H1 (cell line): Measurements from ENCODE around the gene ANKS1A. TPM values are rescaled to one million over a fixed set of nuclear protein-coding genes. Genes with fewer than 3 reads are reported as not detected.

ENCODE experiments used
- CTCF ChIA-PET: fragments of 300-600 bp; sonication (Branson Sonifier 250); formaldehyde crosslinking; loops from one replicate; lab custom pipeline; 2021; ENCODE audit not compliant: partially characterized antibody; lab: Charles Lee
- POLR2A ChIA-PET: fragments of 300-600 bp; sonication (Branson Sonifier 250); formaldehyde crosslinking; loops from one replicate; lab custom pipeline; 2021; ENCODE audit warnings: inconsistent platforms; ENCODE audit not compliant: partially characterized antibody; lab: Charles Lee
- DNase-seq, 2 experiments: peaks; one replicate each; pipeline versions ENCODE4 v3.0.0 to v3.0.0-alpha.2; 2010 to 2022; ENCODE audit warnings: low spot score in 2 of 2, low read depth in 1 of 2, mixed read lengths in 1 of 2
- FAIRE-seq: peaks from 2 replicates; lab custom pipeline; 2011; peaks lifted over from hg19 to GRCh38; lab: Jason Lieb, UNC
- H2AFZ ChIP-seq: 2 replicates; pipeline ENCODE4 v1.8.1; 2012; ENCODE audit warnings: low read length, inconsistent platforms
- H2AK5ac ChIP-seq: 2 replicates; pipeline ENCODE4 v1.6.1; 2013; ENCODE audit warnings: low read depth, low read length
- H2BK120ac ChIP-seq: replicated peaks from 2 replicates; pipeline ENCODE3; 2013; ENCODE audit warnings: low read depth, low read length, inconsistent platforms
- H2BK12ac ChIP-seq: 2 replicates; pipeline ENCODE4 v1.6.1; 2013; ENCODE audit warnings: low read depth, low read length
- H2BK15ac ChIP-seq: 2 replicates; pipeline ENCODE4 v1.6.1; 2013; ENCODE audit warnings: low read length
- H2BK20ac ChIP-seq: 2 replicates; pipeline ENCODE4 v1.6.1; 2013; ENCODE audit warnings: low read length
- H2BK5ac ChIP-seq: 2 replicates; pipeline ENCODE4 v1.6.1; 2013; ENCODE audit warnings: low read depth, low read length
- H3K14ac ChIP-seq: 2 replicates; pipeline ENCODE4 v1.6.1; 2013; ENCODE audit warnings: inconsistent platforms; ENCODE audit not compliant: insufficient read length
- H3K18ac ChIP-seq: 2 replicates; pipeline ENCODE4 v1.6.1; 2013; ENCODE audit warnings: low read length; ENCODE audit errors: extremely low read depth
- H3K23ac ChIP-seq: 2 replicates; pipeline ENCODE4 v1.6.1; 2013; ENCODE audit warnings: inconsistent platforms; ENCODE audit not compliant: insufficient read length
- H3K23me2 ChIP-seq: 2 replicates; pipeline ENCODE4 v1.6.1; 2013; ENCODE audit warnings: low read depth, low read length
- H3K27ac ChIP-seq: 2 replicates; pipeline ENCODE4 v1.6.1; 2011; ENCODE audit warnings: low read depth, low read length, inconsistent platforms
- H3K27me3 ChIP-seq, 4 experiments: replicated peaks in 1 of 4; 1 replicate in 1 of 4; 2 replicates in 3 of 4; pipeline versions ENCODE4 v1.6.1 to v1.8.1; 2011 to 2013; ENCODE audit warnings: low read length in 3 of 4, mild to moderate bottlenecking in 3 of 4, inconsistent platforms in 2 of 4, mixed read lengths in 2 of 4, moderate library complexity in 1 of 4; ENCODE audit not compliant: control insufficient read depth in 3 of 4, insufficient read depth in 3 of 4; ENCODE audit errors: extremely low read depth in 1 of 4
- H3K36me3 ChIP-seq, 4 experiments: 2 replicates each; pipeline versions ENCODE4 v1.6.1 to v1.8.1; 2011 to 2013; ENCODE audit warnings: mild to moderate bottlenecking in 4 of 4, low read length in 3 of 4, moderate library complexity in 2 of 4, control low read depth in 1 of 4, inconsistent platforms in 1 of 4; ENCODE audit not compliant: insufficient read depth in 4 of 4, control insufficient read depth in 2 of 4
- H3K4ac ChIP-seq: replicated peaks from 2 replicates; pipeline ENCODE3; 2013; ENCODE audit warnings: low read length, low read depth, mixed read lengths, inconsistent platforms; ENCODE audit not compliant: insufficient read length
- H3K4me1 ChIP-seq, 4 experiments: replicated peaks in 1 of 4; 1 replicate in 1 of 4; 2 replicates in 3 of 4; pipeline versions ENCODE4 v1.6.1 to v1.8.1; 2011 to 2013; ENCODE audit warnings: low read length in 3 of 4, inconsistent platforms in 2 of 4, mixed read lengths in 1 of 4; ENCODE audit not compliant: insufficient read depth in 4 of 4, control insufficient read depth in 3 of 4
- H3K4me2 ChIP-seq, 2 experiments: 2 replicates each; pipeline versions ENCODE4 v1.6.1 to v1.8.1; 2011 to 2013; ENCODE audit warnings: low read depth in 2 of 2, low read length in 2 of 2, control low read depth in 1 of 2, inconsistent platforms in 1 of 2, mild to moderate bottlenecking in 1 of 2; ENCODE audit not compliant: insufficient read depth in 1 of 2
- H3K4me3 ChIP-seq, 4 experiments: fragments of 200-600, 300-600 bp in 1 of 4; sonication (generic), shearing (Covaris generic), sonication (Bioruptor Twin) in 1 of 4; 2 replicates each; pipeline versions ENCODE4 v1.5.1 to v1.8.1; 2011 to 2016; ENCODE audit warnings: low read length in 4 of 4, low read depth in 3 of 4, control low read depth in 2 of 4, inconsistent platforms in 2 of 4, mild to moderate bottlenecking in 2 of 4, mixed read lengths in 1 of 4, moderate library complexity in 1 of 4; ENCODE audit not compliant: insufficient read depth in 2 of 4; ENCODE audit errors: extremely low read depth in 1 of 4
- H3K56ac ChIP-seq: replicated peaks from 2 replicates; pipeline ENCODE3; 2013; ENCODE audit warnings: low read depth, mild to moderate bottlenecking, mixed read lengths, low read length, inconsistent platforms; ENCODE audit not compliant: insufficient read length
- H3K79me1 ChIP-seq: 2 replicates; pipeline ENCODE4 v1.6.1; 2013; ENCODE audit warnings: low read depth, low read length, control low read depth
- H3K79me2 ChIP-seq, 2 experiments: 2 replicates each; pipeline versions ENCODE4 v1.6.1 to v1.8.1; 2012 to 2013; ENCODE audit warnings: low read length in 2 of 2, mild to moderate bottlenecking in 2 of 2, inconsistent platforms in 1 of 2; ENCODE audit not compliant: insufficient read depth in 2 of 2, control insufficient read depth in 1 of 2
- H3K9ac ChIP-seq, 4 experiments: replicated peaks in 1 of 4; 1 replicate in 1 of 4; 2 replicates in 3 of 4; pipeline versions ENCODE4 v1.6.1 to v1.8.1; 2011 to 2013; ENCODE audit warnings: low read depth in 3 of 4, low read length in 3 of 4, control low read depth in 2 of 4, mild to moderate bottlenecking in 2 of 4, moderate library complexity in 2 of 4, inconsistent platforms in 1 of 4; ENCODE audit errors: extremely low read depth in 1 of 4
- H3K9me3 ChIP-seq, 2 experiments: 2 replicates each; pipeline versions ENCODE4 v1.6.1 to v1.8.1; 2012 to 2013; ENCODE audit warnings: mild to moderate bottlenecking in 2 of 2, moderate library complexity in 2 of 2, control low read depth in 1 of 2, inconsistent platforms in 1 of 2, low read depth in 1 of 2, low read length in 1 of 2, mixed read lengths in 1 of 2; ENCODE audit not compliant: insufficient read depth in 2 of 2
- H4K20me1 ChIP-seq, 2 experiments: replicated peaks in 1 of 2; 2 replicates each; pipeline versions ENCODE3 to v1.8.1; 2011 to 2013; ENCODE audit warnings: inconsistent platforms in 2 of 2, low read length in 2 of 2, mild to moderate bottlenecking in 1 of 2; ENCODE audit not compliant: insufficient read depth in 2 of 2, control insufficient read depth in 1 of 2
- H4K5ac ChIP-seq: 2 replicates; pipeline ENCODE4 v1.6.1; 2013; ENCODE audit warnings: low read length, low read depth, mixed read lengths, inconsistent platforms; ENCODE audit not compliant: insufficient read length
- H4K8ac ChIP-seq: 2 replicates; pipeline ENCODE4 v1.8.0; 2013; ENCODE audit warnings: mild to moderate bottlenecking, moderate library complexity, low read length, inconsistent platforms; ENCODE audit not compliant: insufficient read depth; ENCODE audit errors: extremely low read depth
- H4K91ac ChIP-seq: replicated peaks from 2 replicates; pipeline ENCODE3; 2013; ENCODE audit warnings: low read length, mixed read lengths, inconsistent platforms; ENCODE audit not compliant: insufficient read length
- ASH2L ChIP-seq: fragments of 200-600, 300-600 bp; sonication (generic); IDR thresholded peaks from one replicate; pipeline ENCODE4 v1.7.1; 2017; ENCODE audit warnings: low read length
- BACH1 ChIP-seq: IDR thresholded peaks from 2 replicates; pipeline ENCODE4 v1.6.1; 2012; ENCODE audit warnings: low read length, improper control_type of control experiment
- CBX5 ChIP-seq: fragments of 300-800, 300-1000 bp; sonication (generic); IDR thresholded peaks from 2 replicates; pipeline ENCODE4 v1.7.1; 2016; ENCODE audit warnings: antibody characterized with exemption, low read length, low read depth
- CHD1 ChIP-seq: IDR thresholded peaks from 2 replicates; pipeline ENCODE4 v1.6.1; 2012; ENCODE audit warnings: low read depth, low read length, improper control_type of control experiment
- FOSL1 ChIP-seq: IDR thresholded peaks from 2 replicates; pipeline ENCODE4 v1.6.1; 2011; ENCODE audit warnings: mild to moderate bottlenecking, low read depth, low read length, moderate library complexity; ENCODE audit not compliant: insufficient read depth
- GABPA ChIP-seq: IDR thresholded peaks from 2 replicates; pipeline ENCODE4 v1.6.1; 2011; ENCODE audit warnings: mild to moderate bottlenecking, low read length, moderate library complexity, borderline replicate concordance; ENCODE audit not compliant: insufficient read depth
- HDAC6 ChIP-seq: IDR thresholded peaks from one replicate; pipeline ENCODE4 v1.7.1; 2012; ENCODE audit warnings: low read depth, mild to moderate bottlenecking, inconsistent platforms, low read length, moderate library complexity
- JUND ChIP-seq: IDR thresholded peaks from 2 replicates; pipeline ENCODE4 v1.6.1; 2011; ENCODE audit warnings: mild to moderate bottlenecking, improper control_type of control experiment, low read length
- NRF1 ChIP-seq: IDR thresholded peaks from 2 replicates; pipeline ENCODE4 v1.6.1; 2011; ENCODE audit warnings: mild to moderate bottlenecking, low read depth, low read length, improper control_type of control experiment
- RBBP5 ChIP-seq: IDR thresholded peaks from 2 replicates; pipeline ENCODE4 v1.7.1; 2012; ENCODE audit warnings: low read depth, mild to moderate bottlenecking, inconsistent platforms, low read length, moderate library complexity, borderline replicate concordance
- RFX5 ChIP-seq: IDR thresholded peaks from 2 replicates; pipeline ENCODE4 v1.6.1; 2011; ENCODE audit warnings: low read depth, low read length, improper control_type of control experiment, borderline replicate concordance
- SIN3A ChIP-seq, 2 experiments: IDR thresholded peaks in 1 of 2; conservative IDR thresholded peaks in 1 of 2; 2 replicates each; pipeline ENCODE4 v1.6.1; 2011 to 2012; ENCODE audit warnings: low read length in 2 of 2, improper control_type of control experiment in 1 of 2, low read depth in 1 of 2, mild to moderate bottlenecking in 1 of 2
- TAF1 ChIP-seq: IDR thresholded peaks from 2 replicates; pipeline ENCODE4 v1.6.1; 2011; ENCODE audit warnings: mild to moderate bottlenecking, low read depth, low read length
- TAF7 ChIP-seq: optimal IDR thresholded peaks from 2 replicates; pipeline ENCODE3; 2011; ENCODE audit warnings: low read depth, mild to moderate bottlenecking, inconsistent platforms, low read length, moderate library complexity, borderline replicate concordance
- ZNF274 ChIP-seq: IDR thresholded peaks from 2 replicates; pipeline ENCODE4 v1.7.0; 2012; ENCODE audit warnings: low read length, borderline replicate concordance; ENCODE audit errors: extremely low read depth
- WGBS, 2 experiments: shearing (Covaris generic) in 1 of 2; methylation state at CpG; one replicate each; pipeline versions ENCODE4 v1.1.6 to v1.1.7; 2013 to 2015; ENCODE audit warnings: low lambda C conversion rate in 2 of 2, mixed read lengths in 2 of 2, inconsistent platforms in 1 of 2, low coverage in 1 of 2, missing lambda C conversion rate in 1 of 2; ENCODE audit not compliant: insufficient replicate concordance in 2 of 2, insufficient coverage in 1 of 2, insufficient read length in 1 of 2; ENCODE audit errors: extremely low coverage in 1 of 2, missing lambda C conversion rate in 1 of 2; 5-methylcytosine and 5-hydroxymethylcytosine counted together
- polyA plus RNA-seq, 7 experiments: library from polyadenylated mRNA; depleted of rRNA in 3 of 7; stranded (reverse) in 5 of 7; unstranded in 2 of 7; fragments of >200 nt in 5 of 7; fragments of 200-250 nt in 2 of 7; gene quantifications; 1 replicate in 5 of 7; 2 replicates in 1 of 7; 4 replicates in 1 of 7; pipeline versions ENCODE4 v1.2.1 to v1.2.3, GENCODE V29; 2011 to 2013; ENCODE audit warnings: missing spikeins in 2 of 7, mixed read lengths in 2 of 7
- total RNA-seq: library from RNA; stranded (reverse); fragmentation: NEBNext Ultra II Directional; extraction: Animal tissue kit (Norgen Biotek cat#: 25700); gene quantifications from 2 replicates; pipeline ENCODE4 v1.2.1, GENCODE V29; 2021

ANKS1A gene
- total and polyA plus RNA-seq, 2 of the 8 experiments (the other 6 are each of a cell fraction or from before 2014, with no cell fraction given) = 9.8 to 30.9 TPM

DNA sequence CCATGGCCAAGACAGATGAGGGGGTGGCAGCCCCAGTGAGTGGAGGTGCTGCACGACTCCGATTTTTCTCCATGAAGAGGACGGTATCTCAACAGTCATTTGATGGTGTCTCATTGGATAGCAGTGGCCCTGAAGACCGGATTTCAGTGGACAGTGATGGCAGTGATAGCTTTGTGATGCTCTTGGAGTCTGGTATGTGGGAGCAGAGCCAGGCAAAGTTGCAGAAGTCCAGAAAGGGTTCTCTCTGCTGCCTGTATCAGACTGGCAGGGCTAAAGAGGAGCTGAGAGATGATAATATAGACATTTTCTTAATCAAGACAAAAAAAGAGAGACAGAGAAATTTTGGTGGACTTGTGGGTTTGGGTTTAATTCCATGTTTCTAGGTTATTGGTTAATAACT, 25.0 kb upstream of the ANKS1A start:
- H3K79me1 ChIP-seq = no peaks in the 10 kb centered on the region
- no peaks in the 10 kb centered on the region for H3K9me3 ChIP-seq
- 87% methylated on average over 4 of the region's 4 CpGs; no CpG with 5 or more reads in 1 of the 2 experiments for WGBS, 2 experiments
- H3K14ac ChIP-seq = no peak overlapping the region
- POLR2A ChIA-PET = interaction anchor here (1.5 kb wide), 1 partner anchor 9 kb away, joined by 5 read pairs; no protein-coding TSS in a partner anchor
- no peak overlapping the region for H2BK120ac ChIP-seq
- no peaks in the 10 kb centered on the region for H3K27me3 ChIP-seq
- H3K23ac ChIP-seq = no peak overlapping the region
- 0 out of 4 replicates have a peak, but pooled peaks cover 0 to 1% of the 10 kb centered on the region in 2 experiments for H3K79me2 ChIP-seq
- no peak overlapping the region for H4K8ac ChIP-seq
- H3K4ac ChIP-seq = no peak overlapping the region
- H3K18ac ChIP-seq = no peak overlapping the region
- no peak for DNase-seq
- CTCF ChIA-PET = interaction anchor here (0.8 to 1.4 kb wide), 2 partner anchors 9 to 109 kb away, joined by 3 to 4 read pairs; no protein-coding TSS in a partner anchor
- H3K56ac ChIP-seq = no peak overlapping the region
- no peak for TF ChIP-seq NRF1
- TF ChIP-seq CBX5 = no peak
- TF ChIP-seq RFX5 = no peak
- TF ChIP-seq GABPA = no peak
- no peak for TF ChIP-seq RBBP5
- no peak for TF ChIP-seq JUND
- no peak for TF ChIP-seq CHD1
- no peak for TF ChIP-seq TAF1
- TF ChIP-seq HDAC6 = no peak
- TF ChIP-seq TAF7 = no peak
- TF ChIP-seq SIN3A (conservative IDR thresholded peaks at IDR 0.05 in 1 of 2, IDR thresholded peaks at IDR 0.05 in 1 of 2; ENCODE audit: low read depth in 1 of 2, low read length in 2 of 2) = no peak
- no peak for TF ChIP-seq BACH1
- no peak for TF ChIP-seq ZNF274
- no peak for TF ChIP-seq FOSL1
- no peak for TF ChIP-seq ASH2L
- no peak overlapping the region for H2AK5ac ChIP-seq
- no peak overlapping the region for H2BK15ac ChIP-seq
- no peak overlapping the region for H3K27ac ChIP-seq
- H3K36me3 ChIP-seq = peaks cover 3 to 48% (median 23%) of the 10 kb centered on the region in 4 experiments; a peak in 5 of 8 replicates
- no peak overlapping the region for H3K4me2 ChIP-seq
- peaks cover 0 to 2% of the 10 kb centered on the region in 2 experiments for H4K20me1 ChIP-seq
- no peak overlapping the region for H4K91ac ChIP-seq
- H2BK5ac ChIP-seq = no peak overlapping the region
- no peaks in the 10 kb centered on the region for H3K23me2 ChIP-seq
- no peak overlapping the region for H4K5ac ChIP-seq
- H3K4me1 ChIP-seq = no peaks in the 10 kb centered on the region
- H2AFZ ChIP-seq = no peak overlapping the region
- no peak overlapping the region for H3K4me3 ChIP-seq
- H2BK12ac ChIP-seq = no peak overlapping the region
- H3K9ac ChIP-seq = no peak overlapping the region
- H2BK20ac ChIP-seq = no peak overlapping the region
- no peak for FAIRE-seq
